HepG2 (cell line): ENCODE results near the gene URI1. TPM values are rescaled to one million over a fixed set of nuclear protein-coding genes. Genes with fewer than 3 reads are reported as not detected.

Experiments
- ATAC-seq: fragments of 200-7000 bp; cut with Tn5 transposase; 3 replicates; pipeline ENCODE4 v1.9.1; 2020; ENCODE audit warnings: mild to moderate bottlenecking, moderate library complexity
- BruUV-seq: library from RNA; stranded (reverse); fragments of 400-500 nt; replicated peaks from 2 replicates; lab custom pipeline; 2021; lab: Mats Ljungman, UMichigan
- CTCF ChIA-PET: fragments of 300-600 bp; formaldehyde crosslinking; extraction: SDS; loops from one replicate; lab custom pipeline; 2021; ENCODE audit warnings: low total read pairs, inconsistent platforms, low intra/inter-chr PET ratio; lab: Yijun Ruan, JAX
- POLR2A ChIA-PET: fragments of 350-600 bp; sonication (Branson Sonifier 250); formaldehyde crosslinking; loops from one replicate; lab custom pipeline; 2020; ENCODE audit warnings: antibody characterized with exemption, inconsistent platforms; lab: Yijun Ruan, JAX
- DNase-seq: peaks from one replicate; pipeline ENCODE4 v3.0.0-alpha.2; 2015; ENCODE audit warnings: low spot score
- FAIRE-seq: peaks from 3 replicates; lab custom pipeline; 2011; peaks lifted over from hg19 to GRCh38; lab: Jason Lieb, UNC
- H2AFZ ChIP-seq: one replicate; pipeline ENCODE4 v1.6.1; 2011; ENCODE audit warnings: low read length, inconsistent platforms
- H3K27ac ChIP-seq: fragments of 300-600 bp; 3 replicates; pipeline ENCODE4 v1.8.0; 2011; ENCODE audit warnings: mixed run types, mild to moderate bottlenecking, mixed read lengths, low read length, inconsistent platforms; ENCODE audit not compliant: insufficient read depth; ENCODE audit errors: extremely low read length
- H3K27me3 ChIP-seq, 2 experiments: fragments of 200-600 bp in 1 of 2; 2 replicates in 1 of 2; 3 replicates in 1 of 2; pipeline versions ENCODE4 v1.6.0 to v1.8.0; 2011; ENCODE audit warnings: low read length in 2 of 2, mild to moderate bottlenecking in 2 of 2, moderate library complexity in 2 of 2, inconsistent platforms in 1 of 2; ENCODE audit not compliant: insufficient read depth in 2 of 2, control insufficient read depth in 1 of 2
- H3K36me3 ChIP-seq, 2 experiments: fragments of 200-600 bp in 1 of 2; replicated peaks in 1 of 2; 2 replicates in 1 of 2; 3 replicates in 1 of 2; pipeline versions ENCODE4 v1.5.1 to v1.8.0; 2011; ENCODE audit warnings: low read length in 2 of 2, inconsistent platforms in 1 of 2; ENCODE audit not compliant: insufficient read depth in 2 of 2, control insufficient read depth in 1 of 2
- H3K4me1 ChIP-seq: 2 replicates; pipeline ENCODE4 v1.5.1; 2012; ENCODE audit warnings: low read length, inconsistent platforms; ENCODE audit not compliant: insufficient read depth
- H3K4me2 ChIP-seq: 2 replicates; pipeline ENCODE4 v1.6.0; 2011; ENCODE audit warnings: low read depth, low read length, inconsistent platforms
- H3K4me3 ChIP-seq, 3 experiments: fragments of 200-600 bp in 1 of 3; sonication (generic), shearing (Covaris generic) in 1 of 3; replicated peaks in 1 of 3; 2 replicates each; pipeline ENCODE4 v1.5.1; 2011 to 2016; ENCODE audit warnings: low read length in 3 of 3, inconsistent platforms in 2 of 3, low read depth in 2 of 3, mild to moderate bottlenecking in 2 of 3, control low read depth in 1 of 3, mixed read lengths in 1 of 3; ENCODE audit not compliant: insufficient read depth in 1 of 3
- H3K79me2 ChIP-seq: one replicate; pipeline ENCODE4 v1.6.1; 2011; ENCODE audit warnings: low read length, inconsistent platforms; ENCODE audit not compliant: insufficient read depth
- H3K9ac ChIP-seq: 2 replicates; pipeline ENCODE4 v1.6.0; 2011; ENCODE audit warnings: mild to moderate bottlenecking, low read depth, low read length, inconsistent platforms; ENCODE audit not compliant: insufficient read depth
- H3K9me3 ChIP-seq: 2 replicates; pipeline ENCODE4 v1.5.1; 2012; ENCODE audit warnings: mild to moderate bottlenecking, low read length
- H4K20me1 ChIP-seq: 2 replicates; pipeline ENCODE4 v1.6.0; 2011; ENCODE audit warnings: inconsistent platforms, mild to moderate bottlenecking, low read length, moderate library complexity; ENCODE audit not compliant: insufficient read depth
- ATF7 ChIP-seq, 2 experiments: fragments of 450-650 bp in 1 of 2; sonication (generic) in 1 of 2; formaldehyde crosslinking in 1 of 2; IDR thresholded peaks; 2 replicates each; pipeline versions ENCODE4 v1.4.0 to v1.6.1; 2016 to 2020; ENCODE audit warnings: antibody characterized with exemption in 1 of 2, mild to moderate bottlenecking in 1 of 2, missing genetic modification reagents in 1 of 2
- ATRX ChIP-seq: sonication (generic); formaldehyde crosslinking; IDR thresholded peaks from 2 replicates; pipeline ENCODE4 v1.4.0; 2020; ENCODE audit warnings: missing genetic modification reagents, borderline replicate concordance
- DNMT3B ChIP-seq: conservative IDR thresholded peaks from 2 replicates; pipeline ENCODE4 v1.6.1; 2016; ENCODE audit warnings: missing biosample characterization, control low read depth
- ERF ChIP-seq: IDR thresholded peaks from 2 replicates; pipeline ENCODE4 v1.6.1; 2018; ENCODE audit warnings: missing biosample characterization, missing genetic modification reagents
- NFE2L2 ChIP-seq: fragments of 150-350 bp; IDR thresholded peaks from 2 replicates; pipeline ENCODE4 v1.6.1; 2014; ENCODE audit warnings: low read length
- NKX3-1 ChIP-seq: sonication (generic); formaldehyde crosslinking; IDR thresholded peaks from 2 replicates; pipeline ENCODE4 v1.5.0; 2020; ENCODE audit warnings: missing genetic modification reagents
- RXRB ChIP-seq: IDR thresholded peaks from 2 replicates; pipeline ENCODE4 v1.6.1; 2016; ENCODE audit warnings: borderline replicate concordance, missing genetic modification reagents, missing compliant biosample characterization
- ZFP36L2 ChIP-seq: sonication (generic); formaldehyde crosslinking; IDR thresholded peaks from 2 replicates; pipeline ENCODE4 v1.4.0; 2020; ENCODE audit warnings: missing genetic modification reagents
- ZKSCAN1 ChIP-seq: fragments of 150-350 bp; IDR thresholded peaks from 2 replicates; pipeline ENCODE4 v1.6.1; 2014; ENCODE audit warnings: low read length
- ZKSCAN5 ChIP-seq: sonication (generic); formaldehyde crosslinking; IDR thresholded peaks from 2 replicates; pipeline ENCODE4 v1.5.1; 2020; ENCODE audit warnings: mild to moderate bottlenecking, missing genetic modification reagents
- ZMYM2 ChIP-seq: sonication (generic); formaldehyde crosslinking; IDR thresholded peaks from 2 replicates; pipeline ENCODE4 v1.8.0; 2022; ENCODE audit warnings: mild to moderate bottlenecking, missing genetic modification reagents
- ZNF282 ChIP-seq: fragments of 450-650 bp; IDR thresholded peaks from 2 replicates; pipeline ENCODE4 v1.6.1; 2018; ENCODE audit not compliant: partially characterized antibody
- ZNF564 ChIP-seq: sonication (generic); formaldehyde crosslinking; IDR thresholded peaks from 2 replicates; pipeline ENCODE4 v1.8.1; 2023; ENCODE audit warnings: mild to moderate bottlenecking, missing genetic modification reagents
- ZSCAN21 ChIP-seq: sonication (generic); formaldehyde crosslinking; IDR thresholded peaks from 2 replicates; pipeline ENCODE4 v1.8.0; 2022; ENCODE audit warnings: mild to moderate bottlenecking, missing genetic modification reagents, moderate library complexity, borderline replicate concordance
- WGBS: methylation state at CpG from one replicate; pipeline ENCODE4 v1.1.6; 2017; ENCODE audit warnings: low lambda C conversion rate; 5-methylcytosine and 5-hydroxymethylcytosine counted together
- in situ Hi-C: cut with HindIII; loops from 2 replicates; pipeline ENCODE4 v1.10.0; 2017; ENCODE audit warnings: low pct_unique_long_range_greater_than_20kb; ENCODE audit not compliant: extremely low pct_ligation_motif_present
- intact Hi-C: fragments of 100-400 bp; cut with micrococcal nuclease; formaldehyde crosslinking; loops from one replicate; pipeline ENCODE4 v1.10.0; 2022; ENCODE audit not compliant: unreplicated experiment
- polyA plus RNA-seq, 8 experiments: library from polyadenylated mRNA; depleted of rRNA in 3 of 8; stranded (reverse) in 7 of 8; unstranded in 1 of 8; fragments of >200 nt; fragmentation: Illumina TruSeq in 4 of 8; extraction: Trizol in 4 of 8; gene quantifications; 2 replicates each; pipeline versions ENCODE4 v1.2.1 to v1.2.3, GENCODE V29; 2011 to 2016; ENCODE audit warnings: low read depth in 4 of 8, missing spikeins in 1 of 8, mixed read lengths in 1 of 8; ENCODE audit not compliant: insufficient read depth in 1 of 8
- total RNA-seq, 5 experiments: library from RNA; depleted of rRNA; stranded (reverse); fragments of >200 nt; fragmentation: Illumina TruSeq; extraction: Trizol; gene quantifications; 2 replicates each; pipeline ENCODE4 v1.2.3, GENCODE V29; 2016; ENCODE audit warnings: low read depth in 1 of 5
- TF ChIP-seq, protein P1 (sequence below): sonication (generic); formaldehyde crosslinking; conservative IDR thresholded peaks from 2 replicates; pipeline ENCODE4 v1.8.0; 2022; ENCODE audit warnings: missing genetic modification reagents

The URI1 gene
- total and polyA plus RNA-seq, 2 of the 13 experiments (the other 11 are each of a cell fraction or from before 2014, with no cell fraction given), result 43.6 to 67.9 TPM

DNA sequence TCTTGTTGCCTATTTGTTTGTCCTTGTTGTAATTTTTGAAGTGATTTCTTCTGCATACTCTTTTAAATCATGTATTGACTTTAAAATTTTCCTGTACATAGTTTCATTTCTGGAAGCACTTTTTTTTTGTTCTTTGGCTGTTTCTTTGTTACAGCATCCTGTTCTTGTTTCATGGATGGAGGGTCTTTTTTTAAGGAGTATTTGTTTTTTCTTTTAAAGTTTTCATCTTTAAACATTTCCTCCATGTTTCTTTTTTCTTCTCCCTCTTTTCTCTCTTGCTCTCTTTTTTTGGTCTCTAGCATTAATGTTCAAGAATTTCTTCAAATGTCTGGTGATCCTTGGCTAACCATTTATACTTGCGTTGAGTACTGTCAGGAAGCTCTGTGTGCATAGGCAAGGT is 58.8 kb downstream of the URI1 start:
- ATAC-seq (no peak), DNase-seq (no peak), FAIRE-seq (no peak)
- CTCF ChIA-PET, result no interaction called here
- no TSS peak for BruUV-seq
- Histone ChIP-seq H3K9ac (no peak overlapping the region), H3K36me3 (peaks cover 0 to 6% of the 10 kb centered on the region in 2 experiments; a peak in 2 of 5 replicates), H4K20me1 (no peaks in the 10 kb centered on the region), H3K9me3 (peaks cover 7% of the 10 kb centered on the region; the same call in 1 of the 2 replicates), H3K4me3 (no peak overlapping the region), H3K4me2 (no peak overlapping the region), H3K79me2 (peaks cover 38% of the 10 kb centered on the region), H2AFZ (no peak overlapping the region), H3K27me3 (no peaks in the 10 kb centered on the region), H3K27ac (no peak overlapping the region), H3K4me1 (peaks cover 9% of the 10 kb centered on the region; the same call in 1 of the 2 replicates)
- in situ Hi-C loops (no loop called here), intact Hi-C loops (no loop called here)
- TF ChIP-seq ZSCAN21 (no peak), NKX3-1 (CRISPR knock-in tag) (no peak), RXRB (CRISPR knock-in tag) (no peak), NFE2L2 (no peak), ERF (CRISPR knock-in tag) (no peak), ZFP36L2 (CRISPR knock-in tag) (no peak), ZKSCAN5 (CRISPR knock-in tag) (no peak), ZKSCAN1 (no peak), ZNF282 (no peak), ATRX (CRISPR knock-in tag) (no peak), ZNF564 (CRISPR knock-in tag) (no peak), DNMT3B (no peak), ZMYM2 (CRISPR knock-in tag) (no peak), ATF7 (IDR thresholded peaks at IDR 0.05) (no peak), ATF7 (CRISPR knock-in tag; IDR thresholded peaks at IDR 0.05) (no peak)
- TF ChIP-seq, protein P1, sequence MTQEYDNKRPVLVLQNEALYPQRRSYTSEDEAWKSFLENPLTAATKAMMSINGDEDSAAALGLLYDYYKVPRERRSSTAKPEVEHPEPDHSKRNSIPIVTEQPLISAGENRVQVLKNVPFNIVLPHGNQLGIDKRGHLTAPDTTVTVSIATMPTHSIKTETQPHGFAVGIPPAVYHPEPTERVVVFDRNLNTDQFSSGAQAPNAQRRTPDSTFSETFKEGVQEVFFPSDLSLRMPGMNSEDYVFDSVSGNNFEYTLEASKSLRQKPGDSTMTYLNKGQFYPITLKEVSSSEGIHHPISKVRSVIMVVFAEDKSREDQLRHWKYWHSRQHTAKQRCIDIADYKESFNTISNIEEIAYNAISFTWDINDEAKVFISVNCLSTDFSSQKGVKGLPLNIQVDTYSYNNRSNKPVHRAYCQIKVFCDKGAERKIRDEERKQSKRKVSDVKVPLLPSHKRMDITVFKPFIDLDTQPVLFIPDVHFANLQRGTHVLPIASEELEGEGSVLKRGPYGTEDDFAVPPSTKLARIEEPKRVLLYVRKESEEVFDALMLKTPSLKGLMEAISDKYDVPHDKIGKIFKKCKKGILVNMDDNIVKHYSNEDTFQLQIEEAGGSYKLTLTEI (CRISPR knock-in tag), result no peak
- 100% methylated on average over 1 of the region's 1 CpG for WGBS
- POLR2A ChIA-PET, result no interaction called here
